Stomach (tissue), 4 donors: Measurements from ENCODE around the gene EFCAB14.

Source experiments
- CTCF ChIP-seq, 7 experiments: fragments of 450-650 bp in 4 of 7; fragments of 200-600 bp in 3 of 7; sonication (generic) in 3 of 7; IDR thresholded peaks; one replicate each; pipeline ENCODE4 v1.5.1; 2016 to 2019; ENCODE audit warnings: antibody characterized with exemption in 7 of 7, control low read depth in 2 of 7, mild to moderate bottlenecking in 1 of 7
- EP300 ChIP-seq: sonication (generic); formaldehyde crosslinking; IDR thresholded peaks from one replicate; pipeline ENCODE4 v1.6.1; 2017; ENCODE audit warnings: antibody characterized with exemption
- POLR2A ChIP-seq, 4 donors: fragments of 450-650 bp; IDR thresholded peaks; one replicate each; pipeline ENCODE4 v1.6.1; 2016; ENCODE audit warnings: antibody characterized with exemption in 4 of 4, control low read depth in 2 of 4, mild to moderate bottlenecking in 1 of 4, moderate library complexity in 1 of 4
- POLR2AphosphoS5 ChIP-seq, 3 donors: sonication (generic); formaldehyde crosslinking; IDR thresholded peaks; one replicate each; pipeline ENCODE4 v1.6.1; 2016; ENCODE audit warnings: antibody characterized with exemption in 3 of 3

DNA sequence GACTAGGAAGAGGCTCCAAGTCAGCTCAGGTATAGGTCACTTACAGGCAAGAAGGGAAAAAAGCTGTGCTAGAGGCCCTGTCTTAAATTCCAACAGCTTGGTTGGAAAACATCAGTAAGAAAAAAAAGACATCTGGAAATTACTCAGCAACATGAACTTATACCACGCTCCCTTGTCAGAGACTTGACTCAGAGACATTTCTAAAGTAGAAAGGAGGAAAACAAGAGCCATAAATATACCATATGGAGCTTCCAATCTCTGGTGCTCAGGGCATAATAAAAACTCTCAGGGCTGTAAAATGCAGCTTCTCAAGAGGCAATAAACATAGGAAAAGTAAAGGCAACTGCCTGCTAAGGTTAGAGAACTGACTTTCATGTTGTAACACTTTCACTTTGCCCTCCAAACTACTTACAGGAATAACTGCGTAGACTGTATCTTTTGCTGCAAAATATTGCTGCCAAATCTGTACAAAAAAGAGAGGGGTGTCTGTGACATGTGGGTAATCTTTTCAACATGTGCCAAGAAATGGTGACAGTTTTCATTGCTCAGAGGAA is 65.4 kb downstream of the EFCAB14 start:
- TF ChIP-seq CTCF (IDR thresholded peaks at IDR 0.05) = no peak
- no peak for TF ChIP-seq POLR2A (IDR thresholded peaks at IDR 0.05)
- no peak for TF ChIP-seq POLR2AphosphoS5 (IDR thresholded peaks at IDR 0.05)
- TF ChIP-seq EP300 = no peak
